ENCODE results near the gene FER1L5.

The FER1L5 gene

GRCh38 chr2:96679848-96680247 lies 37.3 kb downstream of the FER1L5 start:
- TF ChIP-seq, protein P1, sequence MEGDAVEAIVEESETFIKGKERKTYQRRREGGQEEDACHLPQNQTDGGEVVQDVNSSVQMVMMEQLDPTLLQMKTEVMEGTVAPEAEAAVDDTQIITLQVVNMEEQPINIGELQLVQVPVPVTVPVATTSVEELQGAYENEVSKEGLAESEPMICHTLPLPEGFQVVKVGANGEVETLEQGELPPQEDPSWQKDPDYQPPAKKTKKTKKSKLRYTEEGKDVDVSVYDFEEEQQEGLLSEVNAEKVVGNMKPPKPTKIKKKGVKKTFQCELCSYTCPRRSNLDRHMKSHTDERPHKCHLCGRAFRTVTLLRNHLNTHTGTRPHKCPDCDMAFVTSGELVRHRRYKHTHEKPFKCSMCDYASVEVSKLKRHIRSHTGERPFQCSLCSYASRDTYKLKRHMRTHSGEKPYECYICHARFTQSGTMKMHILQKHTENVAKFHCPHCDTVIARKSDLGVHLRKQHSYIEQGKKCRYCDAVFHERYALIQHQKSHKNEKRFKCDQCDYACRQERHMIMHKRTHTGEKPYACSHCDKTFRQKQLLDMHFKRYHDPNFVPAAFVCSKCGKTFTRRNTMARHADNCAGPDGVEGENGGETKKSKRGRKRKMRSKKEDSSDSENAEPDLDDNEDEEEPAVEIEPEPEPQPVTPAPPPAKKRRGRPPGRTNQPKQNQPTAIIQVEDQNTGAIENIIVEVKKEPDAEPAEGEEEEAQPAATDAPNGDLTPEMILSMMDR (IDR thresholded peaks at IDR 0.05; ENCODE audit: insufficient read depth, low read depth, low read length, missing control alignments) = no peak
- no peak for DNase-seq (ENCODE audit: low read depth)
- H3K4me3 ChIP-seq (ENCODE audit: low read length) = no peak overlapping the region

GRCh38 chr2:96680561-96681141 lies 38.1 kb downstream of the FER1L5 start:
- TF ChIP-seq, protein P1 (IDR thresholded peaks at IDR 0.05; ENCODE audit: insufficient read depth, low read depth, low read length, missing control alignments) = no peak
- no peak for DNase-seq (ENCODE audit: low read depth)
- no peak overlapping the region for H3K4me3 ChIP-seq (ENCODE audit: low read length)

GRCh38 chr2:96681540-96681939 lies 39.0 kb downstream of the FER1L5 start:
- peak; percentile 16 for DNase-seq (ENCODE audit: low read depth)
- H3K4me3 ChIP-seq (ENCODE audit: low read length) = no peak overlapping the region
- TF ChIP-seq, protein P1 (IDR thresholded peaks at IDR 0.05; ENCODE audit: insufficient read depth, low read depth, low read length, missing control alignments) = no peak

DNA sequence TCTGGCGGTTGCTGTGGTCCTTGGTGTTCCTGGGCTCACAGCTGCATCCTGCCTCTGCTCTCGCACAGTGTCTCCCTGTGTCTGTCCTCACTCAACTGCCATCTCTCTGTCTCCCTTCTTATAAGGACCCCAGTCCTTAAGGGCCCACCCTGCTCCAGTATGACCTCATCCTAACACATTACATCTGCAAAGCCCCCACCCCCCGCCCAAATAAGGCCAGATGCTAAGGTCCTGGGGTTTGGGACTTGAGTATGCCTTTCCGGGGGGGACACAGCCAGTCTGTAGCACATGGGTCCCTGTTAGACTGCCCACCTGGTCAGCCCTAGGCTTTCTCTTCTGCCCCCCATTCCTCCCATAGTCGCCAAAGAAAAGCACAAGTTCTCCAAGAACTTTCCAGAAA lies 40.7 kb downstream of the FER1L5 start:
- TF ChIP-seq, protein P1 (IDR thresholded peaks at IDR 0.05; ENCODE audit: insufficient read depth, low read depth, low read length, missing control alignments) = no peak
- H3K4me3 ChIP-seq (ENCODE audit: low read length) = no peak overlapping the region
- DNase-seq (ENCODE audit: low read depth) = no peak

- DNase-seq (ENCODE audit: low read depth) = no peak
- TF ChIP-seq, protein P1 (IDR thresholded peaks at IDR 0.05; ENCODE audit: insufficient read depth, low read depth, low read length, missing control alignments) = no peak
Measured at GRCh38 chr2:96683972-96684820, 41.6 kb downstream of the FER1L5 start.

DNA sequence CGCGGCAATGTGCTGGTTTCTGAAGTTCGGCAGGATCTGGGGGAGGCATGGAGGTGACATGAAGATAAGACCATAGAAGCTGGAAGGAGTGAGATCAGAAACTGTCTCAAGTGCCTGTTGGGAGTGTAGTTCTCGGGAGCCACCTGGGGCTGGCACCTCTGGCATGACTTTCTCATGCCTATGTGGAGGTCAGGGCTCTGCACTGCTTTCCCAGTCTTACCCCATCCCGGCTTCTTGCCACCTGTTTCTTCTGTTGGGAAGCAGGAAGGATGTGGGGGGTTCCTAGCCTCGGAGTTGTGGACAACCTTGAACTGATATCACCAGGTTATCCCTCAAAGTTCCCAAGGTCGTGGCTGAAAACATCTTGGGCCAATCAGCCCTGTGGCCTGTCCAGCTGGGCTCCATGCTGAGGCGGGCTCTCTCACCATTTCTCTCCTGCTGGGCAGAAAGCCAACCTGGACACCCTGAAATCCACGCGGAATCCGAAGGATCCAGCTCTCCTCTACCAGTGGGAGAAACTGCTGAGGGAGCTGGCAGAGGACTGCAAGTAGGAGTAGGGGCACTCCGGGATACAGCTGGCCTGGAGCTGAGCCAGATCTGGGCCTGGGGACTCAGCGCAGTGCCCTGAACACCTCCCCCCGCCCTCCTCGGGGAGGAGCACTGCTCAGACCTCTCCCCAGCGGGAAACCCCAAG lies 42.5 kb downstream of the FER1L5 start:
- no peak for DNase-seq (ENCODE audit: low read depth)
- TF ChIP-seq, protein P1 (IDR thresholded peaks at IDR 0.05; ENCODE audit: insufficient read depth, low read depth, low read length, missing control alignments) = no peak
- H3K4me3 ChIP-seq (ENCODE audit: low read length) = no peak overlapping the region

More at GRCh38 chr2:96683972-96684820, 41.6 kb downstream of the FER1L5 start:
- no peak overlapping the region for H3K4me3 ChIP-seq (ENCODE audit: low read length)

Data from epithelial cell of esophagus (primary cell).